SJSA1 (cell line): ENCODE data around the gene HS6ST3. TPM values are rescaled to one million over a fixed set of nuclear protein-coding genes. Genes with fewer than 3 reads are reported as not detected.
"Not testable (repeated sequence)": the region's sequence is repeated elsewhere in the genome, so short reads cannot be mapped to it uniquely, and the experiment has no call there.

Experiments
- DNase-seq, 2 experiments: peaks; one replicate each; pipeline ENCODE4 v3.0.0-alpha.2; 2015 to 2020; ENCODE audit warnings: low spot score in 2 of 2, low read depth in 1 of 2
- H3K27ac ChIP-seq: fragments of 250-450 bp; sonication (Bioruptor Pico); 2 replicates; pipeline ENCODE4 v1.5.1; 2020; ENCODE audit warnings: mild to moderate bottlenecking, moderate library complexity
- H3K27me3 ChIP-seq: fragments of 250-450 bp; sonication (Bioruptor Pico); replicated peaks from 2 replicates; pipeline ENCODE4 v1.5.1; 2020; ENCODE audit warnings: mild to moderate bottlenecking, moderate library complexity
- H3K36me3 ChIP-seq: fragments of 250-450 bp; sonication (Bioruptor Pico); 2 replicates; pipeline ENCODE4 v1.5.1; 2020; ENCODE audit warnings: mild to moderate bottlenecking
- H3K4me1 ChIP-seq: fragments of 250-450 bp; sonication (Bioruptor Pico); replicated peaks from 2 replicates; pipeline ENCODE4 v1.6.1; 2021; ENCODE audit warnings: mild to moderate bottlenecking
- H3K4me3 ChIP-seq: fragments of 250-450 bp; sonication (Bioruptor Pico); 2 replicates; pipeline ENCODE4 v1.5.1; 2020; ENCODE audit warnings: mild to moderate bottlenecking
- H3K9me3 ChIP-seq: fragments of 250-450 bp; sonication (Bioruptor Pico); replicated peaks from 2 replicates; pipeline ENCODE4 v1.5.1; 2020; ENCODE audit warnings: mild to moderate bottlenecking
- total RNA-seq: library from RNA; depleted of rRNA; stranded (reverse); fragments of >200 nt; shearing (Covaris generic); gene quantifications from 2 replicates; pipeline ENCODE4 v1.2.3, GENCODE V29; 2014

Gene HS6ST3
- total RNA-seq, 1 experiment from 2014 or later = 0.03 TPM

DNA sequence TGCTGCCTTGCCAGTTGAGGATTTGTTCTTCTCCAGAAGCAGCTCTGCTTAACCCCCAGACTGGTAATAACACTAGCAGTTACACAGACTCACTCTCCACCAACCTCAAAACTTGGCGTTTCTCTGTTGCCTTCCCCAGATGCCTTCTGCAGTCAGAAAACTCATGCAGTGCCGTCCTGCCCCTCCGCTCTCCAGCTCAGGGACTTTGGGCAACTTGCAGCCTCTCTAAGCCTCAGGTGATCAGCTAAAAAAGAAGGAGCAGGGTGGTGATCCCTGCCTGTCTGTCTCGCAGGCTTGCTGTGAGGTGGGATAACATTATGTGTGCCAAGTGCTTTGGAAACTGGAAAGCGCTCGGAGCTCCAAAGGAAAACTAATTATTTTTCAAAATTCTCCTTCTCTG lies 391.6 kb downstream of the HS6ST3 start:
- Histone ChIP-seq H3K4me1 (no peaks in the 10 kb centered on the region), H3K27me3 (peaks cover 44% of the 10 kb centered on the region), H3K27ac (no peak overlapping the region), H3K4me3 (no peak overlapping the region), H3K36me3 (no peaks in the 10 kb centered on the region), H3K9me3 (no peaks in the 10 kb centered on the region)
- DNase-seq = no peak

DNA sequence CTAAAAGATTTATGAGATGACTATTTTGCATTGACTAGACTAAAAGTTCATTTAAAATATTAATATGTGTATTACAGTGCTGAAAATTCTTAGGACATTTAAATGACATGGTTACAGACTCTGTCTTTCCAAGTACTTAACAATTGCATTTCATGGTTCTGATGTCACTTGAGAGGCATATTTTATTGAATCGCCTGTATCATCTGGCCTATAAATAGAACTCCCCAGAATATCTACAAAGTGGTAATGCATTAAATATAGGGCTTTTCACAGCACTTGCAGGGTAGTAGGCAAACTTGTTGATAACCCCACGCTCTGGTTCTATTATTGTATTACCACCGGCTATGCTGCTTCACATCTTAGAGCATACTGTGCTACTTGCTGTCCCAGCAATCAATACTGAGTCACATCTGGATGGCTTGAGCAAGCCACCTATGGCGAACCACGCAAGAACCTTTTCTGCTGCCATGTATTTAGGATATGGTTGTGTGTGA lies 400.6 kb downstream of the HS6ST3 start:
- Histone ChIP-seq H3K36me3 (no peaks in the 10 kb centered on the region), H3K27ac (no peak overlapping the region), H3K9me3 (no peaks in the 10 kb centered on the region), H3K4me3 (no peak overlapping the region), H3K4me1 (no peaks in the 10 kb centered on the region), H3K27me3 (peaks cover 33% of the 10 kb centered on the region)
- no peak for DNase-seq

- H3K9me3 ChIP-seq = no peaks in the 10 kb centered on the region
- H3K36me3 ChIP-seq = no peaks in the 10 kb centered on the region
- no peak overlapping the region for H3K27ac ChIP-seq
- DNase-seq = no peak
- no peak overlapping the region for H3K4me3 ChIP-seq
- peaks cover 33% of the 10 kb centered on the region for H3K27me3 ChIP-seq
- H3K4me1 ChIP-seq = no peaks in the 10 kb centered on the region
Observed at GRCh38 chr13:96491103-96491502, 401.2 kb downstream of the HS6ST3 start.

DNA sequence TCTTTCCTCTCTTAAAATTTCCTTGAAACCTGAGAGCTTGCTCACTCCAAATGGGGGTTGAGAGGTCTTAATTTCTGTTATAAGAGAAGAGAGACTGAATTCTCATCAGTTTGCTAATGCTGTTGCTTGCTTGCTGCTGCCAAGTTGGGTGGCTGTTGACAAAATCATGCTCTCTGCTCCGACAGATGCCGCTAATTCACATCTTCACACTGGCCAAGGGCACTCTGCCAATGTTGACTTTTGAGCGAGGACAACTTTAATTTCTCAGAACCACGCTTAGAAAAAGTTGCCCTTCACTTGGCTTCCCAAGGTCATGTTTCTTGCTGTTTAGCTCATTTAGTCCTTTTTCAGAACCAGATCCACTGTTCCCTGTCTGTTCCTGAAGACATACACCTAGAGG lies 402.9 kb downstream of the HS6ST3 start:
- no peak for DNase-seq
- H3K36me3 ChIP-seq = no peaks in the 10 kb centered on the region
- no peak overlapping the region for H3K27ac ChIP-seq
- no peaks in the 10 kb centered on the region for H3K9me3 ChIP-seq
- H3K4me1 ChIP-seq = no peaks in the 10 kb centered on the region
- peaks cover 31% of the 10 kb centered on the region for H3K27me3 ChIP-seq
- no peak overlapping the region for H3K4me3 ChIP-seq

GRCh38 chr13:96499656-96500055 lies 409.7 kb downstream of the HS6ST3 start:
- DNase-seq = no peak
- peaks cover 52% of the 10 kb centered on the region for H3K27me3 ChIP-seq

DNA sequence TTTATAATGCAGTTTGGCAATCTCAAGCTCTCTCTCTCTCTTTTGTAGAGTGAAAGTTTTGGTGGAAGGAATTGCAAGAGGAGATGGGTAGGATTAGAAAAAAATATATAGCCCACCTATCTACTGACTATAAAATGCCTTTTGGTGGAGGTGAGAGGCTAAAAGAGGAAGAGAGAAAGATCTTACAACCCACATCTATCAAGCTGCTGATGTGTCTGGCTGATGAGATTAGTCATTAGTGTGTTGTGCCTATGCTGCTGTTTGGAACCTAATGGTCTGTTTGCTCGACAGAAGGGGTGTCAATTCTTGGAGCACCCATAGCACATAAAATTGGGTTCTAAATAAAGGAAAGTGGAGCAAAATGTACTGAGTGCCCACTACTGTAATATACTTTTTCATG lies 411.0 kb downstream of the HS6ST3 start:
- Histone ChIP-seq H3K4me1 (no peaks in the 10 kb centered on the region), H3K9me3 (no peaks in the 10 kb centered on the region), H3K27me3 (peaks cover 55% of the 10 kb centered on the region), H3K27ac (no peak overlapping the region), H3K4me3 (no peak overlapping the region), H3K36me3 (no peaks in the 10 kb centered on the region)
- DNase-seq = no peak

More at GRCh38 chr13:96499656-96500055, 409.7 kb downstream of the HS6ST3 start:
- Histone ChIP-seq H3K4me3 (no peak overlapping the region), H3K4me1 (no peaks in the 10 kb centered on the region), H3K36me3 (no peaks in the 10 kb centered on the region), H3K9me3 (no peaks in the 10 kb centered on the region), H3K27ac (no peak overlapping the region)

DNA sequence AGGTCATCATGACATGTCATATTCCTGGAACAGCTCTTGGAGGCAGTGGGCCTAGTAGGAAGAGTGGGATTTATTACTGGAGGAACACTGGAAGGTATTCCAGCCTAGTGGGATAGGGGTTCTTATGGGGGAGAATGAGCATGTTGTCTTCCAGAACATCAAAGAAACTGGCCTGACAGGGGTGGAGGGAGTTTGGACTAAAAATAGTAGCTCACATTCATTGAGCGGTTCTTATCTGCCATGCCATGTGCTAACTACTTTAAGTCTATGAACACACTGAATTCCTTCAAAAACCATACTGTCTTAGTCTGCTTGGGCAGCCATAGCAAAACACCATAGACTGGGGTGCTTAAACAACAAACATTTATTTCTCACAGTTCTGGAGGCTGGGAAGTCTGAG lies 413.6 kb downstream of the HS6ST3 start:
- H3K4me3 ChIP-seq = no peak overlapping the region

DNA sequence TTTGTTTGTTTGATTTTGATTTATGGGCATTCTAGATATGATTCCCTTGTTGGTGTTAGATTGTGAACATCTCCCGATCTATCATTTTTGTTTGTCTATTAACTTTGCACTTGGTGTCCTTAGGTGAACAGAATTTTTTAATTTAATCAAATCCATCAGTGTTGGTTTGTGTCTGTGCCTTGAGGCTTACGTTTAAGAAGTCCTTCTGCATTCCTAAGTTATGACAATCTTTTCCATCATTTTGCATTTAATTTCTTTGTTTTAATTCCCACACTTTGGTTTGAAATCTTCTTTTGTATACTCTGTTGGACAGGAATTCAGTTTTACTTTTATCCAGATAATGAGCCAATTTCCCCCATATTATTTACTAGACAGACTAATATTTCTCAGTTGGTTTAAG lies 421.7 kb downstream of the HS6ST3 start:
- Histone ChIP-seq H3K9me3 (0 out of 2 replicates have a peak, but pooled peaks cover 2% of the 10 kb centered on the region), H3K4me1 (no peaks in the 10 kb centered on the region), H3K4me3 (no peak overlapping the region), H3K36me3 (no peaks in the 10 kb centered on the region), H3K27me3 (peaks cover 57% of the 10 kb centered on the region), H3K27ac (no peak overlapping the region)
- DNase-seq = no peak

More for the DNA sequence above, 413.6 kb downstream of the HS6ST3 start:
- H3K27me3 ChIP-seq = peaks cover 71% of the 10 kb centered on the region
- DNase-seq = no peak
- H3K4me1 ChIP-seq = no peaks in the 10 kb centered on the region
- no peak overlapping the region for H3K27ac ChIP-seq
- H3K9me3 ChIP-seq = 0 out of 2 replicates have a peak, but pooled peaks cover 2% of the 10 kb centered on the region
- no peaks in the 10 kb centered on the region for H3K36me3 ChIP-seq

DNA sequence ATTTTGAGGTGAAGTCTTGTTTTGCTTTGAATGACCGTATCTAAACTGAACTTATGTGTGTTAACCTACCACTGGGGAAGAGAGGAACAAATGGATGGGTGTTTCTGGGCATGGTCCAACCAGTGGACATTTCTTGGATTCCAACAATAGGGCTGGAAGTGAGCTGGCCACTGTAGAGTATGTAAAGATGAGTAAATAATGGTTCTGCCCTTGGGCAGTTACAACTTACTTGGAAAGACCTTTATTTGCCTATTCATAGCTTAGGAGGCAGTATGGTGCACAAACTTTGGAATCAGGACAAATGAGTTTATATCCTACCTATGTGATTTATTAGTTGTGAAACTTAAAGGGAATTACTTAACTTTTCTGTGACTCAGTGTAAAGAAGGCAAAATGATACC lies 429.5 kb downstream of the HS6ST3 start:
- no peak for DNase-seq
- H3K4me3 ChIP-seq = no peak overlapping the region
- H3K27me3 ChIP-seq = peaks cover 41% of the 10 kb centered on the region
- no peaks in the 10 kb centered on the region for H3K36me3 ChIP-seq
- peaks cover 4% of the 10 kb centered on the region; the same call in 1 of the 2 replicates for H3K9me3 ChIP-seq
- H3K27ac ChIP-seq = no peak overlapping the region
- H3K4me1 ChIP-seq = no peaks in the 10 kb centered on the region

DNA sequence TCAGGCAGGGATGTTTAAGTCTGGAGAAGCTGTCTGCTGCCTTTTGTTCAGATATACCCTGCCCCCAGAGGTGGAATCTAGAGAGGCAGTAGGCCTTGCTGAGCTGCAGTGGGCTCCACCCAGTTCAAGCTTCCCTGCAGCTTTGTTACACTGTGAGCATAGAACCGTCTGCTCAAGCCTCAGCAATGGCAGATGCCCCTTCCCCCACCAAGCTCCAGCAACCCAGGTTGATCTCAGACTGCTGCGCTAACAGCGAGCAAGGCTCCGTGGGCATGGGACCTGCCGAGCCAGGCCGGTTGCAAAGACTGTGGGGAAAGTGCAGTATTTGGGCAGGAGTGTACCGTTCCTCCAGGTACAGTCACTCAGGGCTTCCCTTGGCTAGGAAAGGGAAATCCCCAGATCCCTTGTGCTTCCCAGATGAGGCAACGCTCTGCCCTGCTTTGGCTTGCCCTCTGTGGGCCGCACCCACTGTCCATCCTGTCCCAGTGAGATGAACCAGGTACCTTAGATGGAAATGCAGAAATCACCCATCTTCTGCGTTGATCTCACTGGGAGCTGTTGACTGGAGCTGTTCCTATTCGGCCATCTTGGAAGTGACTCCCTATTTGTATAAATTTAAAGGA lies 434.6 kb downstream of the HS6ST3 start:
- H3K36me3 ChIP-seq, DNase-seq, H3K4me3 ChIP-seq, H3K4me1 ChIP-seq, H3K9me3 ChIP-seq, H3K27ac ChIP-seq: not testable (repeated sequence)
- peaks cover 51% of the 10 kb centered on the region for H3K27me3 ChIP-seq

DNA sequence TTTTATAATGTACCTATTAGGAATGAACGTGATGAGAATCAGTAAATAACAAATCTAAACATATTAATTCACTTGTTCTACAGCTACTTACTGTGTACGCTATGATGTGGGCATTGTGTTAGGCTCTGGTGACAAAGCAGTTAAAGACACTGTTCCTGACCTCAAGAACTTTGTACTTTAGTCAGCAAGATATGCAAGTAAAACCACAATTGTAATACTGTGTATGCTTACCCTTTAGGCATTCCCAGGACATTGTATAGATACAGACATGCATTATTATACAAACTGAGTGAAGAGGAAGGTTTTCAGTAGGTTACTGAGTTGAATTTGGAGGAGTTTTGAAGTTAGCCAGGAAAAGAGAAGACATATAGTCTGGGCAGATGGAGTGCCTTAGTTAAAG lies 435.8 kb downstream of the HS6ST3 start:
- no peaks in the 10 kb centered on the region for H3K4me1 ChIP-seq
- H3K36me3 ChIP-seq = no peaks in the 10 kb centered on the region
- no peak for DNase-seq
- H3K9me3 ChIP-seq = no peaks in the 10 kb centered on the region
- H3K4me3 ChIP-seq = no peak overlapping the region
- no peak overlapping the region for H3K27ac ChIP-seq
- H3K27me3 ChIP-seq = peaks cover 57% of the 10 kb centered on the region

GRCh38 chr13:96527497-96527896 lies 437.6 kb downstream of the HS6ST3 start:
- H3K36me3 ChIP-seq = no peaks in the 10 kb centered on the region
- no peak for DNase-seq
- H3K27me3 ChIP-seq = peaks cover 70% of the 10 kb centered on the region
- H3K9me3 ChIP-seq = no peaks in the 10 kb centered on the region
- no peak overlapping the region for H3K4me3 ChIP-seq
- no peak overlapping the region for H3K27ac ChIP-seq
- no peaks in the 10 kb centered on the region for H3K4me1 ChIP-seq

- H3K27ac ChIP-seq = no peak overlapping the region
- H3K36me3 ChIP-seq = no peaks in the 10 kb centered on the region
- DNase-seq = no peak
- H3K4me3 ChIP-seq = no peak overlapping the region
- no peaks in the 10 kb centered on the region for H3K9me3 ChIP-seq
- H3K4me1 ChIP-seq = no peaks in the 10 kb centered on the region
- H3K27me3 ChIP-seq = peaks cover 61% of the 10 kb centered on the region
Observed at GRCh38 chr13:96532804-96533203, 442.9 kb downstream of the HS6ST3 start.

GRCh38 chr13:96533408-96533807 lies 443.5 kb downstream of the HS6ST3 start:
- Histone ChIP-seq H3K27ac (no peak overlapping the region), H3K4me3 (no peak overlapping the region)

DNA sequence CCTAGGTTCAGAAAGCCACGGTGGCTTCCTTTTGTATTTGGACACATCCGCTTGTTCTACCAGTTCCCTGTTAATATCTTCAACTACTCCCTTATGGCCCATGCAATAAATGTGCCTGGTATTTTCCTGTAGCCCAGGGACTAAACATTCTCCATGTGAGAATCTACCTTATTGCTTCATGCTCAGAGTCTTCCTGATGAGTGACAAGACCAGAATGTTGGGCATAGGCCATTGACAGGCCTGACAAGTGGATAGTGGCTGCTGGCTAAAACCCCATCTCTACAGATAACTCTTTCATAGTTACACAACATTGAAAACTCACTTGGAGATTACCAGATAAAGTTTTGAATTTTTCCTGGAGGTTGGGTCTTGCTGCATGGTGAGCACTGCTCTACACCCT lies 449.9 kb downstream of the HS6ST3 start:
- no peak for DNase-seq
- H3K27ac ChIP-seq = no peak overlapping the region

More at GRCh38 chr13:96533408-96533807, 443.5 kb downstream of the HS6ST3 start:
- no peak for DNase-seq
- H3K4me1 ChIP-seq = no peaks in the 10 kb centered on the region
- H3K36me3 ChIP-seq = no peaks in the 10 kb centered on the region
- H3K27me3 ChIP-seq = peaks cover 58% of the 10 kb centered on the region
- H3K9me3 ChIP-seq = no peaks in the 10 kb centered on the region

More for the DNA sequence above, 449.9 kb downstream of the HS6ST3 start:
- no peaks in the 10 kb centered on the region for H3K4me1 ChIP-seq
- no peak overlapping the region for H3K4me3 ChIP-seq
- H3K36me3 ChIP-seq = no peaks in the 10 kb centered on the region
- H3K27me3 ChIP-seq = peaks cover 50% of the 10 kb centered on the region
- H3K9me3 ChIP-seq = no peaks in the 10 kb centered on the region
